Lower lobe of right lung (tissue), 2 donors: ENCODE results near the gene LMNTD1. TPM values are rescaled to one million over a fixed set of nuclear protein-coding genes. Genes with fewer than 3 reads are reported as not detected.

Experiments
- ATAC-seq, 2 donors: fragments of 200-7000 bp; cut with Tn5 transposase; one replicate each; pipeline ENCODE4 v1.9.1; 2020 to 2022; ENCODE audit warnings: mild to moderate bottlenecking in 2 of 2, moderate library complexity in 2 of 2
- DNase-seq: peaks from one replicate; pipeline ENCODE4 v3.0.0-alpha.2; 2020
- H3K27ac ChIP-seq: fragments of 200-600 bp; one replicate; pipeline ENCODE4 v1.8.0; 2022
- H3K27me3 ChIP-seq: fragments of 200-600 bp; one replicate; pipeline ENCODE4 v1.8.0; 2022; ENCODE audit warnings: low read depth
- H3K36me3 ChIP-seq: fragments of 200-600 bp; one replicate; pipeline ENCODE4 v1.8.0; 2022; ENCODE audit warnings: mild to moderate bottlenecking
- H3K4me1 ChIP-seq: fragments of 200-600 bp; one replicate; pipeline ENCODE4 v1.8.0; 2022
- H3K4me3 ChIP-seq: fragments of 200-600 bp; one replicate; pipeline ENCODE4 v1.8.0; 2022; ENCODE audit warnings: mild to moderate bottlenecking
- H3K9me3 ChIP-seq: fragments of 200-600 bp; one replicate; pipeline ENCODE4 v1.8.0; 2022
- CTCF ChIP-seq: fragments of 200-600 bp; IDR thresholded peaks from one replicate; pipeline ENCODE4 v1.8.0; 2022; ENCODE audit warnings: antibody characterized with exemption, mild to moderate bottlenecking
- intact Hi-C: fragments of 100-400 bp; cut with DNase I; formaldehyde crosslinking; loops from one replicate; pipeline ENCODE4 v1.11.0; 2022
- total RNA-seq: library from RNA; stranded (reverse); fragmentation: NEBNext Ultra II Directional; extraction: Animal tissue kit (Norgen Biotek cat#: 25700); gene quantifications from one replicate; pipeline ENCODE4 v1.2.1, GENCODE V29; 2021
- donor health status: DM: no; HTN: yes; CAD: no; lungs with severe emphysema.

LMNTD1 gene
- total RNA-seq, 1 donor from 2014 or later, result 2.6 TPM

- TF ChIP-seq CTCF, result no peak
- Histone ChIP-seq H3K4me1 (no peaks in the 10 kb centered on the region), H3K27ac (no peak overlapping the region), H3K9me3 (no peaks in the 10 kb centered on the region), H3K4me3 (no peak overlapping the region), H3K27me3 (no peaks in the 10 kb centered on the region), H3K36me3 (no peaks in the 10 kb centered on the region)
- intact Hi-C loops, result no loop called here
- ATAC-seq (no peak), DNase-seq (no peak)
Observed at GRCh38 chr12:25552681-25553080, 402 bp downstream of the LMNTD1 start.

DNA sequence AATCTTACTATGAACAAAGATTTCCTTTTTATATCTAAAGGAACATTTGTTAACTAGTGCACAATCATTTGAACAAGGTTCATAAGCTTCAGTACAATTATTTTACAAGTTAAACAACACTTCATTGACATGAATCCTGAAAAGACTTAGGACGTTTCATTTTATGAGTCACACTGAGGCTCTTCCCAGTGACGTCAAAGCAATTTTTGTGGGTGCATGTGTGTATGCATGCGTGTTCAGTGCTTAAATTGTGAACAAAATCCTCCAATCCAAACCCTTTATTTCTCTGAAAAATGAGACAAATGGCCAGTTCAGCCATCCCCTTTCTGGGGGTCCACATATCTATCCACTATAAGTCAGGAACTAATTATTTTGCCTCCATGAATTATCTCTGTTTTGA, 2.9 kb downstream of the LMNTD1 start:
- Histone ChIP-seq H3K36me3 (no peaks in the 10 kb centered on the region), H3K4me1 (no peaks in the 10 kb centered on the region), H3K9me3 (no peaks in the 10 kb centered on the region), H3K27me3 (no peaks in the 10 kb centered on the region), H3K27ac (no peak overlapping the region), H3K4me3 (no peak overlapping the region)
- intact Hi-C loops, result no loop called here
- DNase-seq (no peak), ATAC-seq (no peak)
- no peak for TF ChIP-seq CTCF

DNA sequence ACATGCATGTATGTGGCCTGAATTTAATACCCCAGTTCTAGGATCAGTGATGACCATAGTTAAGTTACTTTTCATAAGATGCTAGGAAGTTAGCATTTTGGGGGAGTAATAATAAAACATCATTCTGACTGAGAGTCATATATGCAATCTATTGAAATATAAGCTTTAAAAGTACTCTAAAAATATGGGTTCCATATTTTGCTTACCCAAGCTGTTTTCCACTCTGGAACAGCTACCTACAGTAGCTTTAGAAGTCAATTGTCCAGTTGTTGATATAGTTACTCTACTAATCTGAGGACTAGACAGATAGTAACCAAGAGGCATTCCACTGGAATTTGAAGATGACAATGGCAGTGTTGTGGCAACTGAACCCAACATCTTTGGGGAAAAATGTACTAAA, 4.0 kb downstream of the LMNTD1 start:
- H3K27ac ChIP-seq, result no peak overlapping the region
- no peaks in the 10 kb centered on the region for H3K9me3 ChIP-seq
- no peak overlapping the region for H3K4me3 ChIP-seq
- H3K36me3 ChIP-seq, result no peaks in the 10 kb centered on the region
- no peaks in the 10 kb centered on the region for H3K27me3 ChIP-seq
- ATAC-seq (no peak), DNase-seq (no peak)
- intact Hi-C loops, result no loop called here
- H3K4me1 ChIP-seq, result no peaks in the 10 kb centered on the region
- TF ChIP-seq CTCF, result no peak

GRCh38 chr12:25546318-25546717, 6.8 kb downstream of the LMNTD1 start:
- Histone ChIP-seq H3K36me3 (no peaks in the 10 kb centered on the region), H3K27ac (no peak overlapping the region), H3K4me1 (no peaks in the 10 kb centered on the region), H3K9me3 (no peaks in the 10 kb centered on the region), H3K4me3 (no peak overlapping the region), H3K27me3 (no peaks in the 10 kb centered on the region)
- intact Hi-C loops, result no loop called here
- DNase-seq (no peak), ATAC-seq (no peak)
- no peak for TF ChIP-seq CTCF

DNA sequence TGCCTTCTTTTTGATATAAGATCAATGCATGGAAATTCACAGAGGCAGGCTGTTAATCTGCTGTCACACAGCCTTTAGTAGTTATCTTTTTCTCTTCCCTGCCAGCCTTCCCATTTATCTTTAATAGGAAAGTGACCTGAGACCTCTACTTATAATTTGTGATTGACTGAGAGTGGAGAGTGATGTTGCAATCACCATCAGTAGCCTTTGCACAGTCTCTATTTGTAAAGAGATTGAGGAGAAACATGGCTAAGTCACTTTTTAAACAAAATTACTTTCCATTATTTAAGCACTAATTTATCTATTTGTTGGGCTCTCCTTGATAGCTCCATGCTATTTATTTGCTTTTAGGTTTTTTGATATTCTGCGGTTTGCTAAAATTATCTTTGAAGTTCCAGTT, 19.9 kb downstream of the LMNTD1 start:
- intact Hi-C loops, result no loop called here
- H3K27me3 ChIP-seq, result no peaks in the 10 kb centered on the region
- no peak overlapping the region for H3K27ac ChIP-seq
- no peak for DNase-seq
- no peaks in the 10 kb centered on the region for H3K9me3 ChIP-seq
- no peaks in the 10 kb centered on the region for H3K36me3 ChIP-seq
- H3K4me3 ChIP-seq, result no peak overlapping the region
- no peak for ATAC-seq
- no peaks in the 10 kb centered on the region for H3K4me1 ChIP-seq
- no peak for TF ChIP-seq CTCF

DNA sequence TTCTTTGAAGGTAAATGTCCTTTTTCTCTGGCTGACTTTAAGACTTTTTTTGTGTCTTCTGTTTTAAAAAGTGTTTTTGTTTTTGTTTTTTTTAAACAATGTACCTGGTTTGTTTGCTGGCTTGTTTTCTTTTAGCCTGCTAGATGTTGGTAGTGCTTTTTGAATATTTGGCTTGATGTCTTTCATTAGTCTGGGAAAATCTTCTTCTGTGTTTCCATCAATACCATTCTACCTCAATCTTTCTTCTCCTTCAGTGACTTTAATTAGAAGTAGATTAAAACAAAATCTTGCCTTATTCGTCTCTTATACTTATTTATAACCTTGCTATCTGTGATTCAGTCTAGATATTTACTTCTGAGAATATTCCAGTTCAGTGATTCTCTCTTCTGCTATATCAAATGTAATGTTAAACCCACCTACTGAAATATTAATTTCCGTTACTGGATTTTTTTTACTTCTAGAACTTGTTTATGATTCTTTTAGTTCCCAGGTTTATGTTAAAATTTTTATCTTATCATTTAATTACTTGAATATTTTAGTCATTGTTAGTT, 21.5 kb downstream of the LMNTD1 start:
- DNase-seq (no peak), ATAC-seq (no peak)
- Histone ChIP-seq H3K36me3 (no peaks in the 10 kb centered on the region), H3K27ac (no peak overlapping the region), H3K4me3 (no peak overlapping the region), H3K9me3 (no peaks in the 10 kb centered on the region), H3K27me3 (no peaks in the 10 kb centered on the region), H3K4me1 (no peaks in the 10 kb centered on the region)
- intact Hi-C loops, result no loop called here
- no peak for TF ChIP-seq CTCF
